BLaER1 (cell line): ENCODE results near the gene PPP1R14C.
A peak's percentile ranks its signal among the peaks of the same experiment; 100 is the strongest.
"Not testable (repeated sequence)": the region's sequence is repeated elsewhere in the genome, so short reads cannot be mapped to it uniquely, and the experiment has no call there.

ENCODE experiments used
- H3K27ac ChIP-seq: shearing (Covaris generic); formaldehyde crosslinking; 2 replicates; pipeline ENCODE4 v1.8.1; 2022
- H3K27me3 ChIP-seq: shearing (Covaris generic); formaldehyde crosslinking; 2 replicates; pipeline ENCODE4 v1.8.1; 2022
- H3K36me3 ChIP-seq: shearing (Covaris generic); formaldehyde crosslinking; 2 replicates; pipeline ENCODE4 v1.8.1; 2022
- H3K4me1 ChIP-seq: shearing (Covaris generic); formaldehyde crosslinking; 2 replicates; pipeline ENCODE4 v1.8.1; 2022
- H3K4me2 ChIP-seq: shearing (Covaris generic); formaldehyde crosslinking; 2 replicates; pipeline ENCODE4 v1.8.1; 2022
- H3K4me3 ChIP-seq: shearing (Covaris generic); formaldehyde crosslinking; 2 replicates; pipeline ENCODE4 v1.8.1; 2022
- H3K9ac ChIP-seq: shearing (Covaris generic); formaldehyde crosslinking; 2 replicates; pipeline ENCODE4 v1.8.1; 2022
- H3K9me3 ChIP-seq: shearing (Covaris generic); formaldehyde crosslinking; 2 replicates; pipeline ENCODE4 v1.8.1; 2022
- H4K20me1 ChIP-seq: shearing (Covaris generic); formaldehyde crosslinking; 2 replicates; pipeline ENCODE4 v1.8.1; 2022
- Cebpa-rat ChIP-seq: shearing (Covaris generic); IDR thresholded peaks from 2 replicates; pipeline ENCODE4 v1.8.1; 2022

PPP1R14C gene

DNA sequence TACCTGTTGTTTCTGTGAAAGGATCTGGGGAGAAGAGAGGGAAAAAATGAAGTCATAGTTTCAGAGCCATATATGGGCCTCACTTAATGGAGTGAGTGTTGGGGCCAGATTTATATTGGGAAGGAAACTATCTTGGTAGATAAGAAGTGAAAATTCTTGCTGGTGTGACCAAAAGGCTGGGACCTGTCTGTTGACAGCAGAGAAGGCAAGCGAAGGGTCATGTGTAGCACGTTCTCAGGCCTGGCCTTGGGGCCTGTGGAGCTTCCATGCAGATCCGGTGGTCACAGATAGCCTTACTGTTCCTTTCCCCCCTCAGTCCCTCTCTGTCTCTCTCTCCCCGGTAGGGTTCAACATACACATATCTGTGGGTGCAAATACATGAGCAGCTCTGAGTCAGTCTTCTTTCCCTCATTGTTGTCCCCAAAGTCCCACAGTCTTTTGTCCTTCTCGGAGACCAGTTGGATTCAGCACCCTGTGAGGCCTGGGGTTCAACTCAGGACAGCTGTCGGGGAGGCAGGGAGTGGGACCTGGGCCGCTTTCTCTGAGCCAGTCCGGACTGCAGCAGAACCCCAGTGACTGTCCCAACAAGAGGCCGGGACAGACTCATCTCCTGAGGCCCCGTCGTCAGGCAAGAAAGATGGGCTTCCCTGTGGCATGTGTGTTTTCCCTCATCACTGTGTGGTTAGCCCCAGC lies 34.6 kb downstream of the PPP1R14C start:
- H3K27me3 ChIP-seq = no peaks in the 10 kb centered on the region
- no peak overlapping the region for H3K27ac ChIP-seq
- H3K9me3 ChIP-seq = no peaks in the 10 kb centered on the region
- H3K4me1 ChIP-seq = peaks cover 12% of the 10 kb centered on the region
- H3K4me2 ChIP-seq = peak overlapping the region; percentile 27
- no peaks in the 10 kb centered on the region for H3K36me3 ChIP-seq
- no peak overlapping the region for H3K9ac ChIP-seq
- no peak for TF ChIP-seq Cebpa-rat
- no peak overlapping the region for H3K4me3 ChIP-seq
- H4K20me1 ChIP-seq = no peaks in the 10 kb centered on the region

DNA sequence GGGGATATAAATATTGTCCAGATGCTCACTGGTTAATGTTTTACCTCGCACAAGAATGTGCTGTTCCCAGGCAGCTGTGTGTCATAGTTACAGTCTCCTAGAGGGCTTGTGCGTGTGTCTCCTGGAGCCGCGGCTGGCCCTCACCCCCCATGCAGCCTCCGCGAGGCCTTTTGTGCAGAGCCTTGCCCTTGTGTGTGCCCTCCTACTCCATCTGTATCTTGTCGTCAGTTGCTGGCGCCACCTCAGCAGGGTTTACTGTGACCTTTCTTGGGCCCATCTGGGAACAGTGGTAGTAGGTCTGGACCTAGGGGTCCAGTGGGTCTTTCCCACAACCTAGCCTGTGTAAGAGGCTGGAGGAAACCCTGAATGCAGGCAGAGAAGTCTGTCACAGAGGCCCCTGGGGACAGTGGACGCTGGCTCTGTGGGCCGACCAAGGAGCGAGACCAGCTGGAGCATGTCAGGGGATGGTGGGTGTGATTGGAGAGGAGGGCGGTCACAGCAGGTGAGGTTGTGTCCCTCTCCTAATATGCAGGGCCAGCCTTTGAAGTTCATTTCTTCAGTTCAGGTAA lies 35.2 kb downstream of the PPP1R14C start:
- no peak overlapping the region for H3K9ac ChIP-seq
- H3K27me3 ChIP-seq = no peaks in the 10 kb centered on the region
- H3K4me1 ChIP-seq = peaks cover 12% of the 10 kb centered on the region
- H3K9me3 ChIP-seq = no peaks in the 10 kb centered on the region
- no peak overlapping the region for H3K27ac ChIP-seq
- H4K20me1 ChIP-seq = no peaks in the 10 kb centered on the region
- no peaks in the 10 kb centered on the region for H3K36me3 ChIP-seq
- peak overlapping the region; percentile 27 for H3K4me2 ChIP-seq
- no peak overlapping the region for H3K4me3 ChIP-seq
- TF ChIP-seq Cebpa-rat = no peak

DNA sequence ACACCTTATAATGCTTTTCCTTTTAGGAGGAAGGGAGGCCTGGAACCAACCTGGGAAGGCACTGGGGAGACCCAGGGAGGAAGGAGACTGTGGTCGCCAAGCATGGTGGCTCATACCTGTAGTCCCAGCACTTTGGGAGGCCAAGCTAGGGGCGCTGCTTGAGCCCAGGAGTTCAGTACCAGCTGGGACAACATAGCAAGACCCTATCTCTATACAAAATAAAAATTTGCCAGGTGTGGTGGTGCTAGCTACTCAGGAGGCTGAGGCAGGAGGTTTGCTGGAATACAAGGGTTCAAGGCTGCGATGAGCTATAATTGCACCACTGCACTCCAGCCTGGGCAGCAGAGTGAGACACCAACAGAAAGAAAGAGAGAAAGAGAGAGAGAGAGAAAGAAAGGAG lies 36.2 kb downstream of the PPP1R14C start:
- Histone ChIP-seq H3K9me3 (no peaks in the 10 kb centered on the region), H3K4me1 (peaks cover 19% of the 10 kb centered on the region), H3K27me3 (no peaks in the 10 kb centered on the region), H4K20me1 (no peaks in the 10 kb centered on the region), H3K27ac (no peak overlapping the region), H3K4me2 (no peak overlapping the region), H3K9ac (no peak overlapping the region), H3K4me3 (no peak overlapping the region), H3K36me3 (no peaks in the 10 kb centered on the region)
- no peak for TF ChIP-seq Cebpa-rat

DNA sequence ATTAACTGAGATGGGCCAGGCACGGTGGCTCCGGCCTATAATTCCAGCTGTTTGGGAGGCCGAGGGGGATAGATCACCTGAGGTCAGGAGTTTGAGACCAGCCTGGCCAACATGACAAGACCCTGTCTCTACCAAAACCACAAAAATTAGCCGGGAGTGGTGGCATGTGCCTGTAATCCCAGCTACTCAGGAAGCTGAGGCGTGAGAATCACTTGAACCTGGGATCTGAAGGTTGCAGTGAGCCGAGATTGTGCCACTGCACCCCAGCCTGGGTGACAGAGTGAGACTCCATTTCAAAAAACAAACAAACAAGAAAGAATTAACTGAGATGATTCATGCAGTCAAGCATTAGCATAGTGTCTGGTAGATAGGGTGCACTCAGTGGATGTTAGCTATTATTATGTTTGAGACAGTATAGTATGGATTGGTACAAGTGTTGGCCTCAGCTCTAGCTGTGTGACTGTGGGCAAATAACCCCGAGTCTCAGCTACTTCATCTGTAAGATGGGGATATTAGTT lies 37.1 kb downstream of the PPP1R14C start:
- H3K9me3 ChIP-seq, H3K9ac ChIP-seq, H3K4me2 ChIP-seq, H3K27ac ChIP-seq, H3K27me3 ChIP-seq, H3K36me3 ChIP-seq, H3K4me3 ChIP-seq, H4K20me1 ChIP-seq: not testable (repeated sequence)
- H3K4me1 ChIP-seq = peaks cover 29% of the 10 kb centered on the region

- Histone ChIP-seq H3K4me3 (no peak overlapping the region), H3K4me2 (no peak overlapping the region)
- TF ChIP-seq Cebpa-rat = no peak
These were observed 37.7 kb downstream of the PPP1R14C start for GRCh38 chr6:150180517-150180916.

GRCh38 chr6:150182460-150183078 lies 39.7 kb downstream of the PPP1R14C start:
- TF ChIP-seq Cebpa-rat = no peak
- Histone ChIP-seq H4K20me1 (no peaks in the 10 kb centered on the region), H3K36me3 (no peaks in the 10 kb centered on the region), H3K9ac (no peak overlapping the region), H3K4me3 (no peak overlapping the region), H3K4me1 (peaks cover 35% of the 10 kb centered on the region), H3K9me3 (no peaks in the 10 kb centered on the region), H3K27me3 (no peaks in the 10 kb centered on the region), H3K4me2 (no peak overlapping the region), H3K27ac (no peak overlapping the region)

More at GRCh38 chr6:150180517-150180916, 37.7 kb downstream of the PPP1R14C start:
- H3K9ac ChIP-seq = no peak overlapping the region
- H3K36me3 ChIP-seq = no peaks in the 10 kb centered on the region
- H3K9me3 ChIP-seq = no peaks in the 10 kb centered on the region
- H3K27me3 ChIP-seq = no peaks in the 10 kb centered on the region
- no peaks in the 10 kb centered on the region for H4K20me1 ChIP-seq
- no peak overlapping the region for H3K27ac ChIP-seq
- peaks cover 34% of the 10 kb centered on the region for H3K4me1 ChIP-seq

DNA sequence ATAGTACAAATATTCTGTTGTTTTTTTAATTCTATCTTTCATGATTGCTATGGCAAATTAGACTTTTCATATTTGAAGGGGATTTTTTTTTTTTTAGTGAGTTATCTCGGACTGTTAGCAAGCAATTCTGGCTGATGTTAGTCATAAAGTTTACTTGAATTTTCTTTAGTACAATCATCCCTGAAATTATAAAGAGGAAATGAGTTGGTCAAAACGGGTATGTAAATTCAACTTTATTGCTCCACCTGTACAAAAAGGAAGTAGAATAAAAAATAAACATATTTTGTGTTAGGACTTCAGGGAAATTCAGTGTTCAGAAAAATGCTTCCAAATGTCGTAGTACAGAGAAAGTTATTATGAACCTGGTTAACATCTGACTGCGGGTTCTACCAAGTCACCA lies 40.3 kb downstream of the PPP1R14C start:
- Histone ChIP-seq H3K4me2 (no peak overlapping the region), H3K27ac (no peak overlapping the region), H3K9ac (no peak overlapping the region), H3K4me1 (peaks cover 30% of the 10 kb centered on the region), H3K9me3 (no peaks in the 10 kb centered on the region), H3K4me3 (no peak overlapping the region), H3K36me3 (no peaks in the 10 kb centered on the region), H4K20me1 (no peaks in the 10 kb centered on the region), H3K27me3 (no peaks in the 10 kb centered on the region)
- no peak for TF ChIP-seq Cebpa-rat

- Histone ChIP-seq H3K9me3 (no peaks in the 10 kb centered on the region), H4K20me1 (no peaks in the 10 kb centered on the region), H3K4me1 (peaks cover 27% of the 10 kb centered on the region), H3K36me3 (no peaks in the 10 kb centered on the region), H3K27ac (no peak overlapping the region), H3K4me3 (no peak overlapping the region), H3K27me3 (no peaks in the 10 kb centered on the region), H3K9ac (no peak overlapping the region), H3K4me2 (peak overlapping the region; percentile 49; the same call in 1 of the 2 replicates)
- TF ChIP-seq Cebpa-rat = no peak
These were observed 41.1 kb downstream of the PPP1R14C start for GRCh38 chr6:150183966-150184365.

DNA sequence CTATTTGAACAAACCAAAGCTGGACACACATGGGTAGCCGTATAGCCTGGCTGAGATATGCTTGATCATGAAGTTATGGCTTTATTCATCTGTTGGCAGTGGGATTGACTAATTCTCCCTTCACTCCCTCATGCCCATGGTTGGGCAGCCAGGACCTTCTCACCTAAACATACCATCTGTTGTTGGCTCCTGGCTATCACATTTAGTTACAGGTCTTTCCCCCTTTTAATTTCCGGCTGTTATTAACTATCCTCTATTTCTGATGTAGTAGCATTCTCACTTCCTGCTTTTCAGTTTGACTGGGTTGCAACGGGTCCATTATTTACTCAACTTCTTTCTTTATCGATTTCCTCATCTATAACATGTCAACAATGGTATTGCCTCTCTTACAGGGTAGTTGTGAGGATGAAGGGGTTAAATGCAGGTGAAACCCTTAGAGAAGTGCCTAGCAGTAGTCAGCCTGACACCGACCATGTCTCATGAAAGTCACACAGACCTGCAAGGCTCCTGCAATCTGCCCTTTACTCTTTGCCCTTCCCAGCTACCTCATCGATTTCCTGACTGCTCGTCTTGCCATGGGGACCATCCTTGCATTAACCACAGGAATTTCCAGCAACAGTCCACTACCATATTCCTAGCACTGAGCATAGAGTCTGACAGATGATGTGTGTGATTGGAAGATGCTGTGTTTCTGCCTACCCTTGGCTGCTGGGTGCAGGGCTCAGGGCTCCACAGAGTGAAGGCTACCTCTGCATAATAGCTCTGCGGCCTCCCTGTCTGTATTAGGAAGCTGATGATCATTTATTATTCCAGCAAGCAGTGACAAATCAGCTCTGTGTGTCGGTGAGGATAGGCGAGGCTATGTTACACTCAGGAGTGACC lies 42.2 kb downstream of the PPP1R14C start:
- Histone ChIP-seq H4K20me1 (no peaks in the 10 kb centered on the region), H3K4me3 (no peak overlapping the region), H3K9ac (no peak overlapping the region), H3K4me2 (peak overlapping the region; percentile 49), H3K27ac (peak overlapping the region; percentile 20; the same call in 1 of the 2 replicates), H3K27me3 (no peaks in the 10 kb centered on the region), H3K4me1 (peaks cover 27% of the 10 kb centered on the region), H3K9me3 (no peaks in the 10 kb centered on the region), H3K36me3 (no peaks in the 10 kb centered on the region)
- no peak for TF ChIP-seq Cebpa-rat
